SU-DHL-6 (cell line): ENCODE data around the gene DENND5B.

Experiments
- CTCF ChIP-seq: fragments of 200-600 bp; sonication (generic); IDR thresholded peaks from one replicate; pipeline ENCODE4 v1.5.1; 2017; ENCODE audit warnings: antibody characterized with exemption, mild to moderate bottlenecking, low read length, moderate library complexity; ENCODE audit not compliant: insufficient read depth, poor library complexity, severe bottlenecking
- EZH2phosphoT487 ChIP-seq: fragments of 200-600 bp; sonication (generic), shearing (Covaris generic); conservative IDR thresholded peaks from 2 replicates; pipeline ENCODE4 v1.6.1; 2018; ENCODE audit warnings: mild to moderate bottlenecking, antibody characterized with exemption, low read length, moderate library complexity, mixed read lengths

- TF ChIP-seq CTCF = no peak
- no peak for TF ChIP-seq EZH2phosphoT487
These were observed 82.3 kb downstream of the DENND5B start for GRCh38 chr12:31508436-31509150.
